GM19468 (cell line): ENCODE results near the gene AOAH.
"Not testable (repeated sequence)": the region's sequence is repeated elsewhere in the genome, so short reads cannot be mapped to it uniquely, and the experiment has no call there.

Experiments
- ATAC-seq: cut with Tn5 transposase; IDR thresholded peaks from one replicate; pipeline ENCODE4 v1.9.1; 2021; ENCODE audit warnings: mild to moderate bottlenecking, moderate library complexity, moderate number of reproducible peaks; ENCODE audit not compliant: unreplicated experiment; ENCODE audit errors: extremely low read depth

The AOAH gene

DNA sequence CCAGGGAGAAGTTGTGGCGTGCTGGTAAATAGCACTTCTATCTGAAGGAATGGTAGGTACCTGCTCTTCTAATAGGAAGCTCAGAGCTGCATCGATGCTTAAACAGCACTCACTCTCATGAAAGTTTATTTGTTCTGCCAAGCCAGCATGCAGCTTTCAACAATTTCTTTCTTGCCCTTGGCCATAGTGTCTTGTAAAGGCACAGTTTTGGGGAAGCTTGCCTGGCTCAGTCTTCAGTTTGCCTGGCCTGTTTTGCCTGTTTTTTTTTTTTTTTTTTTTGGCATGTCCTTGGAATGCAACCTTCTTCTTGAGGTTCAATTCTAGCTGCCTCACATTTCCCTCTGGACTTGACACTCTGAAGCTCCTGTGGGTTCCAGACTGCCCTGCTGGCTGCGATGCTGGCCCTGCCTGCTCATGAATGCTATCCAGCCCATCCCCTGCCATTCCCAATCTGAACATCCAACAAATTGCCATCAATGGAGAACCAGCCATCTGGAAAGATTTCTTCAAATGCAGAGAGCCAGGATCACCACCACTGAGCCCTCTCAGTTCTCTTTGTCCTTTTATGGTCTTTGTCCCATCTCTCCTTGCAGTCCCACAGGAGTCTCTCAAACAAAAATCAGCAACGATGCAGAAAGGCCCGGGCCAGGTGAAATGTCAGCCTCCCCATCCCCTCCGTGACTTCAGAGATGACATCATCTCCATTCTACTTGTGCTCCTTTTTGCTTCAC, 200.8 kb downstream of the AOAH start:
- ATAC-seq = no peak

DNA sequence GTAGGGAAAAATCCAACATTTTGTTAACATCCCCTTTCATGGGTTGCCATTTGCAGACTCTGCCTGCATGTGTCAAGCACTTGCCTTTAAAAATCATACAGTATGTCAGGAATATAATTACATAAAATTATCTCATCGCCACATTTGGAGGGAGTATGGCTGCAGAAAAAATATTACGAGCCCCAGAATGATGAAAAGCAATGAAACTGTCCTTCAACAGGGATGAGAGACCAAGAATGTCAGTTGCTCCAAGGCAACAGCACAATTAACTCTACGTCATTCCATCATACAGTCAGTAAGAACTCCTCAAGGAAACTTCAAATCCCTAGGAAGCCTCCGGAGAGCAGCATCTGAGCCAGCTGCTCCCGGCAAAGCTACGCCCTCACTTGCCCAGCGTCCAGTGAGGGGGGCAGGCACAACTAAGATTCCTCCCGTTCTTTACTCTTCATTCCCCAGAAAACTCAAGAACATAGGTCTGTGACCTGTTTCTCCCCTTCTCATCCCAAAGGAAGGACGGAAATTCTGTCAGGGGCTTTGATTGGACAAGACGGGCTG, 201.8 kb downstream of the AOAH start:
- no peak for ATAC-seq

DNA sequence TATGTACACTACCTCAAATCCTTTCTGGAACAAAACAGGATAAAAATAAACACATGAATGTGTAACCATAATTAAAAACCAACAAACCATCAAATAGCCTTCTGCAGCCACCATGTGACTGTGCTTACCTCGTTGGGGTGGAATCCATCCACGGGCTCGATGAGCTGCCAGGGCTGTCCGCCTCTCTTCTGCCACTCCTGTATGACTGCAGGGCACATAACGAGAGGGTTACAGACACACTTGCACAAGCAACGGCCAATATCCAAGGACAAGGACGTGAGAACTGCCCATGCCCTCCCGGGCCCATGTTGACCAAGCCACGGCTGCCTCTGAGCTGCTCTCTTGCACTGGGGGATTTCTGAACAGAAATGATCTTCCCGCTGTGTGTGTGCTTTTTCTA, 202.4 kb downstream of the AOAH start:
- no peak for ATAC-seq

DNA sequence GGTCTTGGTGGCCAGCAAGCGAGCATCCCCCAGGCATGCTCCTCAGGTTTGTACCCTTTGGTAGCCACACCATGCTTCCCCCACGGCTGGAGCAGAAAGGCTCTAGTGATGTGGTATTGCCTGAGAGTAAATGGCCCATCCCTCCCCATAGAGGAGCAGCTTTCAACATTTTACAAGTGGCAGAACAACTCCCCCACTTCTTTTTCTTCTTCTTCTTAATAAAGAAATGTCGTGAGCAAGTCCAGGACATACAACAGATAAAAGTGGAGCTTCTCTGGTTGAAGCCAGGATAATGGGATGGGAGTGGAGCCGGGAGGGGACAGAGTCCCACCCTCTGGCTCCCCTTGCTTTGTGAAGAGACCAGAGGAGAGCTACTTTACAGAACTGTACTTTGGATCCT, 203.2 kb downstream of the AOAH start:
- ATAC-seq = no peak

DNA sequence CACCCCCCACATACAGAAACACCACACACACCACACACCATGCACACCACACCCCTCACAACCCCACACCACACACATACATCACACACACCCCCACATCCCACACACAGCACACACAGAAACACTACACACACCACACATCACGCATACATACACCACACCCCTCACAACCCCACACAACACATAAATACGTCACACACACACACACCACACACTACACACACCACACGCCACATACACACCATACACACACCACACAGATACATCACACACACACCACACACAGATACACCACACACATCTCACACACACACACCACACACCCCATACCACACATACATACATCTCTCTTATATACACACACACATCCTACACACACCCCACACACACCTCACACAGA, 208.4 kb downstream of the AOAH start:
- ATAC-seq = no peak

DNA sequence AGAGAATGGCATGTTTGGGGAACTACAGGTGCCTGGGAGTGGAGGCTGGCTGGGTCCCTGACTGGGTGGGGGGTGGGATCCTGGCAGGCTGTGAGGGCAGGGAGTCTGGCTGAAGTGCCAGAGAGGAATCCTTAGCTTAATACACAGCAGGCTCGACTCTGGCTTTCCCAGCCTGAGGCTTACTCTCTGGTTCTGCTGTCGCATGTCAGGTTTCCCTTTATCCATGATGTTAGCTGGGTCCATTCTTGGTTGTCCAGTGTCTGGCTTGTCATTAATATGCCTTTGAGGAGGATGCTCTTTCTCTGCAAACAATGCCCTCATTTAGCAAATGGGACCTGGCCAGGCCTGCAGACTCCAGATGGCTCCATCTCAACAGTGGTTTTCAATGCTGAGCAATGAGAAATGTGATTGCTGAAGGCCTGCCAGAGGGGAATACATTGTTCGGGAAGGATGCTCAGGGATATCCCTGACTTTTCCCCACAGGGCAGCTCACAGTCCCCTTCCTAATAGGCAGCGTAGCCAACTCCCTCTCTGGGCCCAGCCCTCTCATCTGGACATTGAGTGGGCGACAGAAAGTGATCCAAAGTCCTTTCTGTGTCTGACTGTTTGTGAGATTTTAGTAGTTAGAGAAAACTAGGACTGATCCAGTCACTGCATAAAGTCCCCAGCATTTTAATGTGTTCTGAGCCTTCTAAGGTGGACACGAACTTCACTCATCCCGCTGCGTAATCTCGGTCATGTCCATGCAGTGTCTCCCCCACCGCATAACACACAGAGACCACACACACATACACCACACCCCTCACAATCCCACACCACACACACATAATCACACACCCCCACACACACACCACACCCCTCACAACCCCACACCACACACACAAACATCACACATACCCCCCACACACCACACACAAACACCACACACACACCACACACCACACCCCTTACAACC, 209.7 kb downstream of the AOAH start:
- no peak for ATAC-seq

DNA sequence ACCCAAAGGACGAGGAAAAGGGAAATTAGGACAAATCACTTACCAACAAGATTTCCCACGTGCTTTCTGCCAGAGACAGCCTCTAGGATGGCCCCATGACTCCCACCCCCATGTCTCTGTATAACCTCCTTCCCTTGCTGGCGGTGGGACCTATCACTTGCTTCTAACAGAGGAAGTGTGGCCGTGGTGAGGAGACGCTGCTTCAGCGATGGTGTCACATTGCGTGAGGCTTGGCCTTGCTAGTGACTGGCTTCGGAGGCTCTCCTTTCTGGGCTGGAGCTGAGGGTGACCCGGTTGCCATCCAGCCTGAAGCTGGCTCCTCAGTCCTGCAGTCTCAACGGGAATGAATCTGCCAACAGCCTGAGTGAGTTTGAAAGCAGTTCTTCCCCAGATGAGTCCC, 210.9 kb downstream of the AOAH start:
- ATAC-seq = no peak

DNA sequence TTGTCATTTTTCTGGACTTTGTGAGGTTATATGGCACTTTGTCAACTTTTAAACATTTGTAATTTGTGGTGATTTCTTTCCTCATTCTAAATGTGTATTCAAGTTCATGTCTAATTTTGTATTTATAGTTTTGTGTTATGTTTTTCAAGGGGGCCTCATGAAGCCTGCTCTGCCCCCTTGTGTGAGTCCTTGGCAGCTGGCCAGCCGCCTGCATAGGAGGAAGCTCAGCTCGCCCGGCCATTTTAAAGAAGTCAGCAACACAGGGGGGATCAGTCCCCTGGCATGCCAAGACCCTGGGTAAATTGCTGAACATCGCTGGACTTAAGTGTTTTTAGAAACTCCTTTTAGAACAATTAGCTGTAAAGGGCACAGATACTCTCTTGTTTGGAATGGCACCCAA, 211.7 kb downstream of the AOAH start:
- no peak for ATAC-seq

DNA sequence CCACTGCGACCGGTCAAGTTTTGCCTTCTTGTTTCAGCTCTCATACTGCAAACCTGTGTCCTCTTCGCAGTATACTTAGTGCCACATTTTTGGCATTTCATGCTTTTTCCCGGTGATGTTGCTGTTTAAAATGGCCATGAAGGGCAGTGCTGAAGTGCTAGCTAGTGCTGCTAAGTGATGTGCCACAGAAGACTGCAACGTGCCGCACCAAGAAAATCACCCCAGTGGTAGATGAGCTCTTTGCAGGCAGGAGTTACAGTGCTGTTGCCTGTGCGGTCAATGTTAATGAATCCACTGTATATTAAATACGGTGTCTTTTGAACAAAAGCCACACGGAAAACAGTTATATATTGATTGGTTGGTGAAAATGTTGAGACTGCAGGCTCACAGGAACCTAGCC, 214.3 kb downstream of the AOAH start:
- ATAC-seq = no peak

DNA sequence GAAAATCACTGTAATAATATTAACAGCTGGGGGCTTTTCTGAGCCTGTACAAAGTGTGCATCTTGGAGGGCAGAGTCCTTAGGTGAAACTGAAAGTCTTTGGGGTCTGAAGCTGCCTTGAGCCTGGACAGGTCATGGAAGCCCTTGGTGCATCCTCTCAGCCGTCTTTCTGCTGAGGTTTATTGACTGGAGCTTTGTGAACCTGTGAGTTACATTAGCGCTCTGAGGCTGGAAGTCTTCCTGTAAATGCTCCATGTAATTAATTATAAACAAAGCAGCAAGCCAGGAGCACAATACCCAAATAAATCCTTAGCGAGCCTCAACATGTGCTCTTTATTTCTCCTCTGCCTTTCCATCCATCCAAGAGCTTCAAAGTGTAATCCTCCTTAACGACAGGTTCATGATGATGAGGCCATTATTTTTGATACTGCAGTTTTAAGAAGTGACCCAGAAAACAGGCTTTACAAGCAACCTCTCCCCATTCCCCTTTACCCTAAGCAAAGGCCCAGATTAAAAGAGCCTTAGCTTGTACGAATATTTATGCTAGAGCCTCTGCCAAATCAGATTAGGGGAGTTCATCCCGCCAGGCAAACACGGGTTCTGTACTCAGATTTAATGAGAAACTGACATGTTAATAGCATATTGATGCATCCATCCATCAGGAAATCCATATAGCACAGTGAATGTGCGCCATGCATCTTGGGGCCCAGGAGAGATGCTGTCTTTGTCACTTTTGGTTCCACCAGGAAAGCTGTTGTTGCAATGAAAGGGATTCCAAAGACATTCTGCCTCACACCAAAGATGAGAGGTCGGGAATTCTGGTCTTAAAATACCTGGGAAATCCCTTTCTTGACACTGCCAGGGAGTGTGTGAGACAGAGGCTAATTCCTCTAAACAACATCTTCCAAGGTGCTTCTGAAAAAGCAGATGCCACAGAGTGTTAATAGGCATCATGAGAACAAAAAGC, 216.5 kb downstream of the AOAH start:
- ATAC-seq = no peak

DNA sequence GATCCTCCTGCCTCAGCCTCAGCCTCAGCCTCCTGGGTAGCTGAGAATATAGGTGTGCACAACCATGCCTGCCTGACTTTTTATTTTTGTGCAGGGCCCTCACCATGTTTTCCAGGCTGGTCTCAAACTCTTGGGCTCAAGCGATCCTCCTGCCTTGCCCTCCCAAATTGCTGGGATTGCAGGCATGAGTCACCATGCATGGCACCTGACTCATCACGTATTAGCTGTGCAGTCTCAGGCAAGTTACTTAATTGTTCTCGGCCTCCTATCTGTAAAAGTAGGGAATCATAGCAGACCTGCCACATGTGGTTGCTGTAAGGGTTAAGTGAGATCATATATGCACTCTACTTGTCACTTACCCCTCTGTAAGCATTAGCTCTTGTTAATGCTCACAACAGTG, 217.5 kb downstream of the AOAH start:
- ATAC-seq = no peak

DNA sequence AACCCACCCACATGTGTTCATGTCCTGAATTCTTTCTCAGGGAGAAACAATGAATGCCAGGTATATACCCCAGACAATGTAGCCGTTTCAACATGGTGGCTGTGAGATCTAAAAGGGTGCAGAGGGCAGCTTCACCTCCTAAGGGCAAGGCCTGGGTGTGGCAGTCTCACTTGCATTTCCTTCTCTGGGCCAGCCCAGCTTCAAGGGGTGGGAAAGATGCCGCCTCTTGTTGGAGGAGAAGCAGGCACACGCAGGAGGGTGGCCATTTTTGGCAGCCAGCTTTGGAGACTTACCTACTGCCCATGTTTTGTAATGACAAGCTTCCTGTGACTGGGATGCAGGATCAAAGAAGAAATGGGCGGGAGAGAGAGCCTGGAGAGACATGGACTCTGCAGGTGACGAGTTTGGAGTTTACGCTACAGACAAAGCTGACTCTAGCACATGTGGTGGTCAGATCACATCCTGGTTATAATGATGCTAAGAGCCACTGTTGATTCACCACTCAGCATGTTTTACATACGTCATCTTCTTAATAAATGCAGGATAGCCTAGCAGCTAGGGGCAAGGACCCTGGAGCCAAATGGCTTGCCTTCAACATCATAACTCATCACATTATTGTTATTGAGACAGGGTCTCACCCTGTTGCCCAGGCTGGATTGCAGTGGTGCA, 218.0 kb downstream of the AOAH start:
- ATAC-seq = no peak

DNA sequence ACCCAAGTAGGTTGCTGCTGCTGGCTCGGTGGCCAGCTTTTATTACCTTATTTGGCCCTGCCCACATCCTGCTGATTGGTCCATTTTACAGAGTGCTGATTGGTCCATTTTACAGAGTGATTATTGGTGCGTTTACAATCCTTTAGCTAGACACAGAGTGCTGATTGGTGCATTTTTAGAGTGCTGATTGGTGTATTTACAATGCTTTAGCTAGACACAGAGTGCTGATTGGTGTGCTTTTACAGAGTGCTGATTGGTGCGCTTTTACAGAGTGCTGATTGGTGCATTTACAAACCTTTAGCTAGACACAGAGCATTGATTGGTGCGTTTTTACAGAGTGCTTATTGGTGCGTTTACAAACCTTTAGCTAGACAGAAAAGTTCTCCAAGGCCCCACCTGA, 219.7 kb downstream of the AOAH start:
- ATAC-seq = not testable (repeated sequence)

DNA sequence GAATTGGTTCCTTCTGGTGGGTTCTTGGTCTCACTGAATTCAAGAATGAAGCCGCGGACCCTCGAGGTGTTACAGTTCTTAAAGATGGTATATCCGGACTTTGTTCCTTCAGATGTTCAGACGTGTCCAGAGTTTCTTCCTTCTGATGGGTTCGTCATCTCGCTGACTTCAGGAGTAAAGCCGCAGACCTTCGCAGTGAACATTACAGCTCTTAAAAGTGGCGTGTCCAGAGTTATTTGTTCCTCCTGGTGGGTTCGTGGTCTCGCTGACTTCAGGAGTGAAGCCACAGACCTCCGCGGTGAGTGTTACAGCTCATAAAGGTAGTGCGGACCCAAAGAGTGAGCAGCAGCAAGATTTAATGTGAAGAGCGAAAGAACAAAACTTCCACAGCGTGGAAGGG, 220.1 kb downstream of the AOAH start:
- not testable (repeated sequence) for ATAC-seq

DNA sequence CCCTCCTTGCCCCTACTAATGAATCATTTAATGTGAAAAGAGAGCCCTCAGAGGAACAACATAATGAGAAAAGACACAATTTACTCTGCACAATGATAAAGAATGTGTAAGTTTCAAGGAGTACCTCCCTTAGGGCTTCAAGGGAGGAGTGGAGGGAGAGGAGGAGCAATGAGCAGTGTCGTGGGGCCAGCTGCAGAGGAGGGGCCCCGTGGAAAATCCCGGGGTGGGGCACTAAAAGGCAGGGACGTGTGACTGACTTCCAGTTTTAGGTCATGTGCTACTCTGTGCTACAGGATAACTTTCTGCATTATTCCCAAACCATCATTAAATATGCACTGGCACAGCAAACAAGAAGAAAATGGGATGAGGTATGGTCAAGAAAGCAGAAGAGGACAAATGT, 226.5 kb downstream of the AOAH start:
- ATAC-seq = no peak

DNA sequence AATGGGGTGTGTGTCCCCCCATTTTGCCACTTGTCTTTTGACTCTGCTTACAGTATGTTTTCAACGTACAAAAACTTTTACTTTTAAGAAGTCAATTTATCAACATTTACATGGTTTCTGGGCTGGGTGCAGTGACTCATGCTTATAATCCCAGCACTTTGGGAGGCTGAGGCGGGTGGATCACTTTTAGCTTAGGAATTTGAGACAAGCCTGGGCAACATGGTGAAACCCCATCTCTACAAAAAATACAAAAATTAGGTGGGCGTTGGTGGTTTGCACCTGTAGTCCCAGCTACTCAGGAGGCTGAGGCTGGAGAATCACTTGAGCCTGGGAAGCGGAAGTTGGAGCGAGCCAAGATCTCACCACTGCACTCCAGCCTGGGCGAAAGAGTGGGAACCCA, 227.1 kb downstream of the AOAH start:
- not testable (repeated sequence) for ATAC-seq

DNA sequence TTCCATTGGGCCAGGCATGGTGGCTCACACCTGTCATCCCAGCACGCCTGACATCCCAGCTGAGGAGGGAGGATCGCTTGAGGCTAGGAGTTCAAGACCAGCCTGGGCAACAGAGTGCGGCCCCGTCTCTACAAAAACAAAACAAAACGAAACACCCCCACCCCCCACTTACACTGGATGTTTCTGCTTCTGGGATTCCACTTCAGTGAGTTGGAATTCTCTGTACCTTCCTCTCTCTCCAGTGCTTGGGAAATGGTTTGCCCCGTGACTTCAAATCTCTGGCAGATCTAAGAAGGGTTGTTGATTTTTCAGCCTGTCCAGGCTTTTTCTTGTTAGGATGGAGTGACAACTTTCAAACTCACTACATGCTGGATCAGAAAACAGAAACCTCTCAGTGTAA, 227.7 kb downstream of the AOAH start:
- ATAC-seq = no peak

DNA sequence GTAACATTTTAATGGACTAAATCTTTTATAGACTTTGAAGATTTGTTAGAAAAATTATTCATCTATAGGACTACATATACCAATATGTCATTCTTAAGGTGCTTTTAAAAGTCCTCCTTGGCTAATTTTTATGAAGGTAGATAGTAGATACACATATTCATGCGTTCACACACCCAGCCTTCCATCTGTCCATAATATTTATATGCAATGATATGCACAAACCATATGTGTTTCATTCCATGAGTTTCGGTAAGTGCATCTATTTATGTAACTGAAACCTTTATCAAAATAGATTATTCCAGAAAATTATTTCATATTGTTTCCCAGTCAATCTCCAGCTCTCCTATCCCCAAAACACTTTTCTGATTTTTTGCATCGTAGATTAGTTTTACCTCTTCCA, 233.0 kb downstream of the AOAH start:
- ATAC-seq = no peak

DNA sequence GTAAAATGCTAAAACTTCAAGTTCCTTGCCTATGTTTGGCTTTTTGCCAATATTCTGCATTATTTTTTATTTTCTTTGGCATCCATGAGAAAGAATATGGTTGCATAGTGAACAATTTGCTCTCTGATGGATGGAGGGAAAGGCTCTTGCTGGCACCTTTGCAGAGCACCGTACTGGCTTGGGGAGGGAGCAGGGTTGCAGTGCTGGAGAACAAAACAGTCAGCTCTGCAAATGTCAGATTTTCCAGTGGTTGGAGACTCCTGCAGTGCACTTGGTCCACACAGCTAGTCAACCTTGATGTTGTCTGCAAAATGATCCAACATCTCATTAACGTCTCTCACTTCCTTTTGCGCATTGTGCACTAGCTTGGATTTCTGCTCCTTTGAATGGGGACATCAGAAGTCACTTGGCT, 233.9 kb downstream of the AOAH start:
- ATAC-seq = no peak

DNA sequence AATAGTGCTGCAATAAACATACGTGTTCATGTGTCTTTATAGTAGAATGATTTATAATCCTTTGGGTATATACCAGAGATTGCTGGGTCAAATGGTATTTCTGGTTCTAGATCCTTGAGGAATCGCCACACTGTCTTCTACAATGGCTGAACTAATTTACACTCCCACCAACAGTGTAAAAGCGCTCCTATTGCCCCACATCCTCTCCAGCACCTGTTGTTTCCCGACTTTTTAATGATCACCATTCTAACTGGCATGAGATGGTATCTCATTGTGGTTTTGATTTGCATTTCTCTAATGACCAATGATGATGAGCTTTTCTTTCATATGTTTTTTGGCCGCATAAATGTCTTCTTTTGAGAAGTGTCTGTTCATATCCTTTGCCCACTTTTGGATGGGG, 235.6 kb downstream of the AOAH start:
- ATAC-seq = not testable (repeated sequence)
